ENCODE data around the gene IMMP2L.

IMMP2L gene

GRCh38 chr7:111429781-111430180, 132.5 kb downstream of the IMMP2L start:
- TF ChIP-seq TAF1 (IDR thresholded peaks at IDR 0.05; ENCODE audit: borderline replicate concordance, insufficient read depth, low read length): no peak
- no peak for TF ChIP-seq SIN3A (IDR thresholded peaks at IDR 0.05; ENCODE audit: borderline replicate concordance, insufficient read depth, low read length)
- TF ChIP-seq POLR2AphosphoS5 (IDR thresholded peaks at IDR 0.05; ENCODE audit: low read depth, low read length): no peak
- TF ChIP-seq REST (IDR thresholded peaks at IDR 0.05; ENCODE audit: insufficient read depth in 1 of 2, low read depth in 2 of 2, low read length in 2 of 2): no peak
- no peak for TF ChIP-seq FOXP2 (optimal IDR thresholded peaks at IDR 0.05; ENCODE audit: borderline replicate concordance, extremely low read depth, extremely low read length, insufficient read depth)

- no peak for TF ChIP-seq FOXP2 (optimal IDR thresholded peaks at IDR 0.05; ENCODE audit: borderline replicate concordance, extremely low read depth, extremely low read length, insufficient read depth)
- TF ChIP-seq POLR2AphosphoS5 (IDR thresholded peaks at IDR 0.05; ENCODE audit: low read depth, low read length): no peak
- TF ChIP-seq REST (IDR thresholded peaks at IDR 0.05; ENCODE audit: insufficient read depth in 1 of 2, low read depth in 2 of 2, low read length in 2 of 2): no peak
These were observed 137.5 kb downstream of the IMMP2L start for GRCh38 chr7:111424768-111425167.

- TF ChIP-seq TAF1 (IDR thresholded peaks at IDR 0.05; ENCODE audit: borderline replicate concordance, insufficient read depth, low read length): no peak
- TF ChIP-seq POLR2AphosphoS5 (IDR thresholded peaks at IDR 0.05; ENCODE audit: low read depth, low read length): no peak
- TF ChIP-seq SIN3A (IDR thresholded peaks at IDR 0.05; ENCODE audit: borderline replicate concordance, insufficient read depth, low read length): no peak
- no peak for TF ChIP-seq FOXP2 (optimal IDR thresholded peaks at IDR 0.05; ENCODE audit: borderline replicate concordance, extremely low read depth, extremely low read length, insufficient read depth)
- TF ChIP-seq REST (IDR thresholded peaks at IDR 0.05; ENCODE audit: insufficient read depth in 1 of 2, low read depth in 2 of 2, low read length in 2 of 2): no peak
These were observed 147.9 kb downstream of the IMMP2L start for GRCh38 chr7:111414374-111414773.

- TF ChIP-seq POLR2AphosphoS5 (IDR thresholded peaks at IDR 0.05; ENCODE audit: low read depth, low read length): no peak
- no peak for TF ChIP-seq FOXP2 (optimal IDR thresholded peaks at IDR 0.05; ENCODE audit: borderline replicate concordance, extremely low read depth, extremely low read length, insufficient read depth)
- no peak for TF ChIP-seq REST (IDR thresholded peaks at IDR 0.05; ENCODE audit: insufficient read depth in 1 of 2, low read depth in 2 of 2, low read length in 2 of 2)
- no peak for TF ChIP-seq SIN3A (IDR thresholded peaks at IDR 0.05; ENCODE audit: borderline replicate concordance, insufficient read depth, low read length)
- no peak for TF ChIP-seq TAF1 (IDR thresholded peaks at IDR 0.05; ENCODE audit: borderline replicate concordance, insufficient read depth, low read length)
These were observed 148.6 kb downstream of the IMMP2L start for GRCh38 chr7:111413739-111414138.

GRCh38 chr7:111410899-111411298, 151.4 kb downstream of the IMMP2L start:
- TF ChIP-seq POLR2AphosphoS5 (IDR thresholded peaks at IDR 0.05; ENCODE audit: low read depth, low read length) (no peak), REST (IDR thresholded peaks at IDR 0.05; ENCODE audit: insufficient read depth in 1 of 2, low read depth in 2 of 2, low read length in 2 of 2) (no peak), SIN3A (IDR thresholded peaks at IDR 0.05; ENCODE audit: borderline replicate concordance, insufficient read depth, low read length) (no peak), FOXP2 (optimal IDR thresholded peaks at IDR 0.05; ENCODE audit: borderline replicate concordance, extremely low read depth, extremely low read length, insufficient read depth) (no peak), TAF1 (IDR thresholded peaks at IDR 0.05; ENCODE audit: borderline replicate concordance, insufficient read depth, low read length) (no peak)
